Large intestine (tissue), 3 donors: ENCODE data around the gene MIDN. TPM values are rescaled to one million over a fixed set of nuclear protein-coding genes. Genes with fewer than 3 reads are reported as not detected.

Experiments
- DNase-seq, 2 donors: peaks; one replicate each; pipeline versions ENCODE4 v3.0.0 to v3.0.0-alpha.2; 2013
- H3K27ac ChIP-seq: one replicate; pipeline ENCODE4 v1.5.1; 2013; ENCODE audit warnings: low read length
- H3K27me3 ChIP-seq: 2 replicates; pipeline ENCODE4 v1.6.1; 2013; ENCODE audit warnings: low read length; ENCODE audit not compliant: control insufficient read depth, insufficient read depth
- H3K36me3 ChIP-seq: 2 replicates; pipeline ENCODE4 v1.6.1; 2013; ENCODE audit warnings: low read length; ENCODE audit not compliant: control insufficient read depth, insufficient read depth
- H3K4me1 ChIP-seq: one replicate; pipeline ENCODE4 v1.6.1; 2013; ENCODE audit warnings: low read length; ENCODE audit not compliant: control insufficient read depth, insufficient read depth
- H3K4me3 ChIP-seq: one replicate; pipeline ENCODE4 v1.5.1; 2013; ENCODE audit warnings: low read length
- H3K9me3 ChIP-seq: one replicate; pipeline ENCODE4 v1.6.1; 2013; ENCODE audit warnings: mild to moderate bottlenecking, low read depth, low read length, moderate library complexity; ENCODE audit not compliant: control insufficient read depth
- WGBS: methylation state at CpG from one replicate; pipeline ENCODE4 v1.1.5; 2013; ENCODE audit warnings: low lambda C conversion rate; ENCODE audit not compliant: insufficient coverage; 5-methylcytosine and 5-hydroxymethylcytosine counted together
- polyA plus RNA-seq: library from polyadenylated mRNA; unstranded; fragments of 120-200 nt; gene quantifications from one replicate; pipeline ENCODE4 v1.2.1, GENCODE V29; 2013

The MIDN gene
- polyA plus RNA-seq, 1 donor = 110 TPM

DNA sequence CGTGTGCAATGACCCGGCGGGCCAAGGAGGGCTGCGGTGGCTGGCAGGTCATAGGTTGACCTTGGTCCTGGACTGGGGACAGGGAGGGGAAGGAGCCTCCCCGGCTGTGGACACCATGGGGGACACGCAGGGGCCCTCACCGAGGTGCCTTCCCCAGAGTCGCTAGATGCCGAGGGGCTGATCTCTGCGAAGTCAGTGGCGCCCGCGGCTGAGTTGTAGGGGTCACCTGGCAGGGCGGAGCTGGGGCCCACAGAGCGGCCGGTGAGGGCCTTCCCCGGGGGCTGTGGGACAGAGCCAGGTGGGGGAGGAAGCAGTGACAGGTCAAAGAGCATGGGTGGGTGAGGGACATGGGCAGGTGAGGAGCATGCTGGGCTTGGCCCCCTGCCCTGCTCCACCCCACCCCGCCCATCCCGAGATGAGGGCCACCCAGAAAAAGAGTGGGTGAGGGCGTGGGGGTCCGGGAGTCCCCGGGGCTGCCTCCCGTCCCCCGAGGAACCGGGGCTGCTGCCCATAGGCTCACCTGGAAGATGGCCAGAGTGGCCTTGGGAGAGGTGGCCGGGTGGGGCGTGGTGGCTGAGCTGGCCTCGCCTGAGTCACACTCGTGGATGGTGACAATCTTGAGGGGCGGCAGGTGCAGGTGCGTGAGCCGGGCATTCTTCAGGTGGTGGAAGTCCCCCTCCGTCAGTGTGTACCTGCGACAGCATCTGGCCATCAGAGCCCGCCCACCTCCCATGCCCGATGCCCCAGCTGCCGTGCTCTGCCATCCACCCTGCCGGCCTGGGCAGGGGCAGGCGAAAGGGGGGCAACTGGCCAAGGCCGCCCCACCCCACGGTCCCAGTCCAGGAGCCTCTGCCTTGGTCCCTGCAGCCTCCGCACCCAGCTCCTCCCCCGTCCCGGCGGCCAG lies 14.1 kb upstream of the MIDN start:
- no CpG with 5 or more reads among the region's 45 CpGs for WGBS
- H3K27me3 ChIP-seq = peaks cover 23% of the 10 kb centered on the region
- H3K9me3 ChIP-seq = peaks cover 13% of the 10 kb centered on the region
- H3K4me3 ChIP-seq = no peak overlapping the region
- no peak overlapping the region for H3K27ac ChIP-seq
- no peaks in the 10 kb centered on the region for H3K36me3 ChIP-seq
- peaks cover 38% of the 10 kb centered on the region for H3K4me1 ChIP-seq
- DNase-seq = no peak

DNA sequence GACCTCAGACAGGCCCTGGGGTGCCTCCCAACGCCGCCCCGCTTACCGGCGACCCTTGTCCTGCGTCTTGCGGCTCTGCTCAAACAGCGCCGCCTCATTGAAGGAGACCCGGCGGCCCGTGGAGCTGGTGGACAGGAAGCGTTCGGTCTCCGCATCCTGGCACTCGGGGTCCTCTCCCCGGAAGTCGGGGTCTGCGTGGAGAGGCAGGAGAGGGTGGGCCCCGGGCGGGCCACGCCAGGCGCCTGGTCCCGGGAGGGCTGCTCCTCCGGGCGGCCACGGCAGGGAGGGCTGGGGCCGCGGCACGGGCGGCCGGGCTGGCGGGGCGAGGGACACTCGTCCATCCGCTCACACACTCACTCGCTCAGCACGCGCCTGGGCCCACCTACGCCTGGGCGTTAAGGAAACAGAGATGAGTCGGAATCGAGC lies 13.4 kb upstream of the MIDN start:
- Histone ChIP-seq H3K27ac (no peak overlapping the region), H3K27me3 (peaks cover 23% of the 10 kb centered on the region), H3K9me3 (peaks cover 13% of the 10 kb centered on the region), H3K36me3 (no peaks in the 10 kb centered on the region), H3K4me1 (peaks cover 44% of the 10 kb centered on the region), H3K4me3 (no peak overlapping the region)
- DNase-seq = no peak
- WGBS = no CpG with 5 or more reads among the region's 43 CpGs

DNA sequence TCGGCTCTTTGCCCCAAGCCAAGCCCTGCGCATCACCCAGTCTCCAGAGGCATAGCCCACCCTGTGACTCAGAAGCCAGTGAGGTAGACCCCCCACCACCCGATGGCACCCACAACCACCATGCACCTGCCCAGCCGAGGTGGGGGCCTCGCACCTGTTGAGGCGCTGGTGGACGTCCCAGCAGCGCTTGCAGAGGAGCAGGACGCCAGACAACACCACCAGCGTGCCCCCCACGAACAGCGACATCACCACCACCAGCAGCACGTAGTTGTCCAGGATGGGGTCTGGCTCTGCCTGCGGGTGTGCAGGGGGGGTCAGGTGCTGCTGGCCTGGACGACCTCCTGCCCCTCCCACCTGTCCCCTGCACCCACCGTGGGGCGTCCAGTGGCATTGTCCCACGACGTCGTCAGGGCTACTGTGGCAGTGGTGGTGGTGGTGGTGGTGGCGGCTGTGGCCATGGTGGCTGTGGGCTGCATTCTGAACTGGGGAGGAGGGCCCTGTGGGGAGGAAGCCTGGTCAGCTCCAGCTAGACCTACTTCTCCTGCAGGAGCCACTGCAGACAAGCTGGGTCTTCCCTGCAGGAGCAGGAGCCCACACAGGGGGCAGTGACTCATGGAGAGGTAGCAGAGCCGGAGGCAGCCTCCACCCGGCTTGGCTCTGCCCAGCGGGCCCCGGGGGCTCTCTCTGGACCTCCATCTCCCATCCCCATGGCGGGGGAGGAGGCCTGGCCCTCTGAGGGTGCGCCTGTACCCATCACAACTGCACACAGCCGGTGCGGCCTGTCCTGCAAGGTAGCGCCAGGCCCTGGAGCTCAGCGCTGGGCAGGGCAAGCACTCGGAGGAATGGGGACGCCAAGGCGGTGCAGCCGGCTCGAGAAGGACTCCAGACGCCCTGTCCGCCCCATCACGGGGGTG lies 12.5 kb upstream of the MIDN start:
- no peak for DNase-seq
- H3K4me3 ChIP-seq = no peak overlapping the region

GRCh38 chr19:1236576-1236975 lies 11.8 kb upstream of the MIDN start:
- H3K27ac ChIP-seq = no peak overlapping the region
- peaks cover 23% of the 10 kb centered on the region for H3K27me3 ChIP-seq
- no peaks in the 10 kb centered on the region for H3K36me3 ChIP-seq
- no CpG with 5 or more reads among the region's 42 CpGs for WGBS
- DNase-seq = no peak
- H3K4me3 ChIP-seq = peak overlapping the region; percentile 53
- peaks cover 43% of the 10 kb centered on the region for H3K4me1 ChIP-seq
- peaks cover 13% of the 10 kb centered on the region for H3K9me3 ChIP-seq

More for the DNA sequence above, 12.5 kb upstream of the MIDN start:
- Histone ChIP-seq H3K27ac (no peak overlapping the region), H3K9me3 (peaks cover 13% of the 10 kb centered on the region), H3K4me1 (peaks cover 42% of the 10 kb centered on the region), H3K36me3 (no peaks in the 10 kb centered on the region), H3K27me3 (peaks cover 23% of the 10 kb centered on the region)
- no CpG with 5 or more reads among the region's 39 CpGs for WGBS

DNA sequence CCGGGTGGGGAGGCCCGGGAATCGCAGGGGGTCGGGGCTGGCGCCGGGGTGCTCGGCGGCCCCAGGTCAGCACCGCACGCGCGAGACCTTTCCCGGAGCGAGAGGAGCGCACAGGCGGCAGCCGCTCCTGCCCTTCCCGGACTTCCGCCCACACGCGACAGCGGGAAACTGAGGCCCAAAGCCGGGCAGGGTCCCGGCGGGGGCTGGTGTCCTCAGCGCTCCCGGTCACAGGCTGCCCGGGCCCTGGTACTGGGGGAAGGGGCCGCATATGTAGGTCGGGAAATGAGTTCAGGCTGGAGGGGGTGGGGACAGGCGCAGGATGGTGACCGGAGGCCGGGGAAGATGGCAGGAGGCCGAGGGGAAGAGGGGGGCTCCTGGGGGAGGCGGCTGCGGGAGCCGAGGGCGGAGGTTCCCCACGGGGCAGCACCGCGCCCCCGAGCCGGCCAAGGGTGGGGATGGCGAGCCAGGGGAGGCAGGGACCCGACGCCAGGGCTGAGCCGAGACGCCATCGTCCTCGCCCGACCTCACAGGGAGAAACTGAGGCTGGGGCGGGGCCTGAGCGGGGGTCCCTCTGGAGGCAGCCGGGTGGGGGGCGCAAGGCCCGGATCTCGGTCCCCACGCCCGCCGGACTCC lies 11.2 kb upstream of the MIDN start:
- H3K4me3 ChIP-seq = peak overlapping the region; percentile 53
- H3K9me3 ChIP-seq = peaks cover 13% of the 10 kb centered on the region
- WGBS = no CpG with 5 or more reads among the region's 60 CpGs
- no peaks in the 10 kb centered on the region for H3K36me3 ChIP-seq
- peaks cover 23% of the 10 kb centered on the region for H3K27me3 ChIP-seq
- DNase-seq = peak in 1 of 2 donors; percentile 44
- H3K27ac ChIP-seq = no peak overlapping the region
- peaks cover 39% of the 10 kb centered on the region for H3K4me1 ChIP-seq

DNA sequence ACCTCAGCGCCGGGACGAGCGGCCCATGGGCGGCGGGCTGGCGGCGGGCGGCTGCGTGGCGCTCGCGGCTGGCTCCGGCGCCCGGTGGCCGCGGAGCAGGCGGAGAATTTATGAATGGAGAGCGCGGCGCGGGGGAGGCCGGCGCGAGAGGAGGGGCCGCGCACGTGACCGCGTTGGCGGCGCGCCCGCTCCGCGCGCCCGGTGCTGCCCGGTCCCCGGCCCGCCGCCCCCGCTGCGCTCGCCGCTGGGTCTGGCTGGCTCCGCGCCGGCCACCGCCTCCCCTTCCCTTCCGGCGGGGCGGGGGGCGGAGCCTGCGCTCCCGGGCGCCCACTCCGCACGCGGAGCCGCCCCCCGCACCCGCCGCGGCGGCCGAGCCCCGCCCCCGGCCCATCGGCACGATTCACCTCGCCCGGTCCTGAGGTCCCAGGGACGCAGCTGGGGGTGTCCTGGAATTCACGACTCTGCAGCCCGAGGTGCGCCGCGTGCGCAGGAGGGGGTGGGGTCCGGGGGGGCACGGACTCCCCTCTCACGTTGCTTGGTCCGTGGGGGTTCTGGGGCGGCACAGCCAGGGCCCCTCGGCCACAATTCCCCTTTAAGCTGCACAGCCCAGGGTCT lies 10.5 kb upstream of the MIDN start, which contains the start of gene CBARP:
Gene CBARP, minus strand, starts transcription at position 252 of the 615 bp plus-strand sequence. CDS start 1,905 bp downstream, outside the sequence.
- whole genome bisulfite sequencing = no CpG with 5 or more reads among the region's 87 CpGs
- peak in 1 of 2 donors; percentile 48 for DNase-seq
- peaks cover 38% of the 10 kb centered on the region for H3K4me1 ChIP-seq

GRCh38 chr19:1238369-1239303 lies 9.7 kb upstream of the MIDN start:
- peaks cover 23% of the 10 kb centered on the region for H3K27me3 ChIP-seq
- H3K4me1 ChIP-seq = peaks cover 38% of the 10 kb centered on the region
- DNase-seq = no peak
- H3K4me3 ChIP-seq = peak overlapping the region; percentile 42
- no peaks in the 10 kb centered on the region for H3K36me3 ChIP-seq
- H3K27ac ChIP-seq = peak overlapping the region; percentile 31
- WGBS = no CpG with 5 or more reads among the region's 34 CpGs
- peaks cover 13% of the 10 kb centered on the region for H3K9me3 ChIP-seq

More for the DNA sequence above, 10.5 kb upstream of the MIDN start, which contains the start of gene CBARP:
- peak within 1 kb of the TSS; percentile 53 for H3K4me3 ChIP-seq
- H3K36me3 ChIP-seq = no peaks in the 10 kb centered on the region
- H3K27ac ChIP-seq = peak within 1 kb of the TSS; percentile 31
- peaks cover 23% of the 10 kb centered on the region for H3K27me3 ChIP-seq
- peaks cover 13% of the 10 kb centered on the region for H3K9me3 ChIP-seq

DNA sequence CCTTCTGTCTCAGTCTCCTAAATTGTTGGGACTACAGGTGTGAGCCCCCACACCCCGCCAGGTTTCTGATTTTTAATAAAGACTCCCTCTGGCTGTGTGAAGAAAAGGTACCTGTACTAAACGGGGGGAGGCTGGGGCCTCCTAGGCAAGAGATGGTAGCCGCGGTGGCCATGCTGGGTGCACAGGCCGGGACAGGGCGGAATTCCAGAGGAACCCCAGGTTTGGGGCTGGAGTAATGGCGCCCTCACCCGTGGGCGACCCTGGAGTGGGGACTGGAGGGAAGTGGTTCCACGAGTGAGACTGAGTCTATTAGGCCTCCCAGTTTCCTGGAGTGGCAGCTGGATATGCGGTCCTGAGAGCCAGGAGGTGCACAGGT lies 9.0 kb upstream of the MIDN start:
- DNase-seq = no peak
- no peak overlapping the region for H3K4me3 ChIP-seq
- peak overlapping the region; percentile 63 for H3K27ac ChIP-seq
- no CpG with 5 or more reads among the region's 11 CpGs for WGBS
- peaks cover 13% of the 10 kb centered on the region for H3K9me3 ChIP-seq
- H3K27me3 ChIP-seq = peaks cover 23% of the 10 kb centered on the region
- peaks cover 45% of the 10 kb centered on the region for H3K4me1 ChIP-seq
- H3K36me3 ChIP-seq = peaks cover 3% of the 10 kb centered on the region
